Measurements from ENCODE around the gene KCNK3.
A peak's percentile ranks its signal among the peaks of the same experiment; 100 is the strongest.

The KCNK3 gene

GRCh38 chr2:26720322-26721114 lies 28.0 kb downstream of the KCNK3 start:
- Histone ChIP-seq H3K9me3 (ENCODE audit: low read length) (no peaks in the 10 kb centered on the region), H3K27ac (ENCODE audit: low read depth, low read length) (peak overlapping the region; percentile 79), H3K9ac (ENCODE audit: low read length) (peak overlapping the region; percentile 26), H3K36me3 (ENCODE audit: insufficient read depth, low read length) (no peaks in the 10 kb centered on the region), H3K4me3 (ENCODE audit: low read depth in 1 of 2, low read length in 2 of 2) (peak overlapping the region in 1 of 2 donors; percentile 17), H3K4me1 (ENCODE audit: insufficient read depth, low read length) (peaks cover 71% of the 10 kb centered on the region), H3K27me3 (ENCODE audit: control insufficient read depth in 1 of 2, insufficient read depth in 2 of 2, low read length in 2 of 2) (no peaks in the 10 kb centered on the region)

GRCh38 chr2:26721115-26722032 lies 28.9 kb downstream of the KCNK3 start:
- peaks cover 71% of the 10 kb centered on the region for H3K4me1 ChIP-seq (ENCODE audit: insufficient read depth, low read length)
- H3K27ac ChIP-seq (ENCODE audit: low read depth, low read length) = peak overlapping the region; percentile 79
- H3K36me3 ChIP-seq (ENCODE audit: insufficient read depth, low read length) = no peaks in the 10 kb centered on the region
- H3K27me3 ChIP-seq (ENCODE audit: control insufficient read depth in 1 of 2, insufficient read depth in 2 of 2, low read length in 2 of 2) = no peaks in the 10 kb centered on the region
- H3K4me3 ChIP-seq (ENCODE audit: low read depth in 1 of 2, low read length in 2 of 2) = peak overlapping the region in 1 of 2 donors; percentile 17
- no peaks in the 10 kb centered on the region for H3K9me3 ChIP-seq (ENCODE audit: low read length)
- H3K9ac ChIP-seq (ENCODE audit: low read length) = peak overlapping the region; percentile 26

- peaks cover 71% of the 10 kb centered on the region for H3K4me1 ChIP-seq (ENCODE audit: insufficient read depth, low read length)
- no peak overlapping the region for H3K27ac ChIP-seq (ENCODE audit: low read depth, low read length)
- no peaks in the 10 kb centered on the region for H3K27me3 ChIP-seq (ENCODE audit: control insufficient read depth in 1 of 2, insufficient read depth in 2 of 2, low read length in 2 of 2)
- H3K4me3 ChIP-seq (ENCODE audit: low read depth in 1 of 2, low read length in 2 of 2) = no peak overlapping the region
- H3K9me3 ChIP-seq (ENCODE audit: low read length) = no peaks in the 10 kb centered on the region
- H3K36me3 ChIP-seq (ENCODE audit: insufficient read depth, low read length) = no peaks in the 10 kb centered on the region
- H3K9ac ChIP-seq (ENCODE audit: low read length) = no peak overlapping the region
Measured at GRCh38 chr2:26722328-26722727, 29.8 kb downstream of the KCNK3 start.

GRCh38 chr2:26722911-26723310 lies 30.4 kb downstream of the KCNK3 start:
- peaks cover 71% of the 10 kb centered on the region for H3K4me1 ChIP-seq (ENCODE audit: insufficient read depth, low read length)
- no peak overlapping the region for H3K9ac ChIP-seq (ENCODE audit: low read length)
- no peak overlapping the region for H3K27ac ChIP-seq (ENCODE audit: low read depth, low read length)
- no peaks in the 10 kb centered on the region for H3K27me3 ChIP-seq (ENCODE audit: control insufficient read depth in 1 of 2, insufficient read depth in 2 of 2, low read length in 2 of 2)
- no peaks in the 10 kb centered on the region for H3K9me3 ChIP-seq (ENCODE audit: low read length)
- no peaks in the 10 kb centered on the region for H3K36me3 ChIP-seq (ENCODE audit: insufficient read depth, low read length)
- no peak overlapping the region for H3K4me3 ChIP-seq (ENCODE audit: low read depth in 1 of 2, low read length in 2 of 2)

GRCh38 chr2:26723475-26723874 lies 31.0 kb downstream of the KCNK3 start:
- Histone ChIP-seq H3K4me3 (ENCODE audit: low read depth in 1 of 2, low read length in 2 of 2) (no peak overlapping the region), H3K9ac (ENCODE audit: low read length) (no peak overlapping the region), H3K4me1 (ENCODE audit: insufficient read depth, low read length) (peaks cover 70% of the 10 kb centered on the region), H3K36me3 (ENCODE audit: insufficient read depth, low read length) (no peaks in the 10 kb centered on the region), H3K27me3 (ENCODE audit: control insufficient read depth in 1 of 2, insufficient read depth in 2 of 2, low read length in 2 of 2) (no peaks in the 10 kb centered on the region), H3K9me3 (ENCODE audit: low read length) (no peaks in the 10 kb centered on the region), H3K27ac (ENCODE audit: low read depth, low read length) (peak overlapping the region; percentile 10)

GRCh38 chr2:26723991-26724750 lies 31.6 kb downstream of the KCNK3 start:
- peaks cover 63% of the 10 kb centered on the region for H3K4me1 ChIP-seq (ENCODE audit: insufficient read depth, low read length)
- H3K9me3 ChIP-seq (ENCODE audit: low read length) = no peaks in the 10 kb centered on the region
- H3K4me3 ChIP-seq (ENCODE audit: low read depth in 1 of 2, low read length in 2 of 2) = no peak overlapping the region
- H3K27me3 ChIP-seq (ENCODE audit: control insufficient read depth in 1 of 2, insufficient read depth in 2 of 2, low read length in 2 of 2) = no peaks in the 10 kb centered on the region
- no peaks in the 10 kb centered on the region for H3K36me3 ChIP-seq (ENCODE audit: insufficient read depth, low read length)
- H3K9ac ChIP-seq (ENCODE audit: low read length) = no peak overlapping the region
- H3K27ac ChIP-seq (ENCODE audit: low read depth, low read length) = peak overlapping the region; percentile 19

GRCh38 chr2:26724784-26725520 lies 32.4 kb downstream of the KCNK3 start:
- Histone ChIP-seq H3K27ac (ENCODE audit: low read depth, low read length) (peak overlapping the region; percentile 19), H3K27me3 (ENCODE audit: control insufficient read depth in 1 of 2, insufficient read depth in 2 of 2, low read length in 2 of 2) (no peaks in the 10 kb centered on the region), H3K4me3 (ENCODE audit: low read depth in 1 of 2, low read length in 2 of 2) (no peak overlapping the region), H3K36me3 (ENCODE audit: insufficient read depth, low read length) (no peaks in the 10 kb centered on the region), H3K9me3 (ENCODE audit: low read length) (no peaks in the 10 kb centered on the region), H3K9ac (ENCODE audit: low read length) (no peak overlapping the region), H3K4me1 (ENCODE audit: insufficient read depth, low read length) (peaks cover 56% of the 10 kb centered on the region)

- no peak overlapping the region for H3K4me3 ChIP-seq (ENCODE audit: low read depth in 1 of 2, low read length in 2 of 2)
- H3K9ac ChIP-seq (ENCODE audit: low read length) = no peak overlapping the region
- H3K9me3 ChIP-seq (ENCODE audit: low read length) = no peaks in the 10 kb centered on the region
- H3K27me3 ChIP-seq (ENCODE audit: control insufficient read depth in 1 of 2, insufficient read depth in 2 of 2, low read length in 2 of 2) = no peaks in the 10 kb centered on the region
- H3K27ac ChIP-seq (ENCODE audit: low read depth, low read length) = no peak overlapping the region
- H3K4me1 ChIP-seq (ENCODE audit: insufficient read depth, low read length) = peaks cover 50% of the 10 kb centered on the region
- H3K36me3 ChIP-seq (ENCODE audit: insufficient read depth, low read length) = no peaks in the 10 kb centered on the region
Measured at GRCh38 chr2:26725521-26725820, 32.9 kb downstream of the KCNK3 start.

GRCh38 chr2:26726228-26726627 lies 33.7 kb downstream of the KCNK3 start:
- H3K36me3 ChIP-seq (ENCODE audit: insufficient read depth, low read length) = no peaks in the 10 kb centered on the region
- no peaks in the 10 kb centered on the region for H3K9me3 ChIP-seq (ENCODE audit: low read length)
- no peak overlapping the region for H3K9ac ChIP-seq (ENCODE audit: low read length)
- H3K27ac ChIP-seq (ENCODE audit: low read depth, low read length) = no peak overlapping the region
- H3K4me1 ChIP-seq (ENCODE audit: insufficient read depth, low read length) = peaks cover 43% of the 10 kb centered on the region
- no peak overlapping the region for H3K4me3 ChIP-seq (ENCODE audit: low read depth in 1 of 2, low read length in 2 of 2)
- H3K27me3 ChIP-seq (ENCODE audit: control insufficient read depth in 1 of 2, insufficient read depth in 2 of 2, low read length in 2 of 2) = no peaks in the 10 kb centered on the region

- Histone ChIP-seq H3K4me1 (ENCODE audit: insufficient read depth, low read length) (peaks cover 31% of the 10 kb centered on the region), H3K4me3 (ENCODE audit: low read depth in 1 of 2, low read length in 2 of 2) (no peak overlapping the region), H3K27me3 (ENCODE audit: control insufficient read depth in 1 of 2, insufficient read depth in 2 of 2, low read length in 2 of 2) (no peaks in the 10 kb centered on the region)
Measured at GRCh38 chr2:26727641-26728561, 35.4 kb downstream of the KCNK3 start.

More at GRCh38 chr2:26727641-26728561, 35.4 kb downstream of the KCNK3 start:
- Histone ChIP-seq H3K9ac (ENCODE audit: low read length) (no peak overlapping the region), H3K36me3 (ENCODE audit: insufficient read depth, low read length) (no peaks in the 10 kb centered on the region), H3K9me3 (ENCODE audit: low read length) (no peaks in the 10 kb centered on the region), H3K27ac (ENCODE audit: low read depth, low read length) (no peak overlapping the region)

All from muscle layer of colon (tissue), 2 donors.